Measurements from ENCODE around the gene MMP27. TPM values are rescaled to one million over a fixed set of nuclear protein-coding genes. Genes with fewer than 3 reads are reported as not detected.
A peak's percentile ranks its signal among the peaks of the same experiment; 100 is the strongest.
"Not testable (repeated sequence)": the region's sequence is repeated elsewhere in the genome, so short reads cannot be mapped to it uniquely, and the experiment has no call there.

Gene MMP27
- total RNA-seq, 3 donors from 2014 or later, result 0.33 to 2.1 TPM; not detected in 1

GRCh38 chr11:102734650-102735049 is 29.1 kb upstream of the MMP27 start:
- Histone ChIP-seq H3K27me3 (no peaks in the 10 kb centered on the region), H3K36me3 (no peaks in the 10 kb centered on the region), H3K4me3 (no peak overlapping the region), H3K27ac (no peak overlapping the region), H3K4me1 (no peaks in the 10 kb centered on the region), H3K9me3 (peaks cover 0 to 7% of the 10 kb centered on the region in 2 donors)
- intact Hi-C loops (cut with DNase I; ENCODE audit: low total_unique reads), result no loop called here
- TF ChIP-seq POLR2AphosphoS5 (IDR thresholded peaks at IDR 0.05), result no peak
- TF ChIP-seq POLR2A (IDR thresholded peaks at IDR 0.05), result no peak
- no peak for TF ChIP-seq CTCF (IDR thresholded peaks at IDR 0.05)
- DNase-seq (ENCODE audit: low spot score in 2 of 2), result no peak

GRCh38 chr11:102733232-102733875 is 27.8 kb upstream of the MMP27 start:
- Histone ChIP-seq H3K27ac (no peak overlapping the region), H3K27me3 (no peaks in the 10 kb centered on the region), H3K36me3 (no peaks in the 10 kb centered on the region), H3K4me3 (no peak overlapping the region), H3K4me1 (no peaks in the 10 kb centered on the region), H3K9me3 (peaks cover 0 to under 1% of the 10 kb centered on the region in 2 donors)
- intact Hi-C loops (cut with DNase I; ENCODE audit: low total_unique reads), result no loop called here
- DNase-seq (ENCODE audit: low spot score in 2 of 2), result peak in 1 of 2 donors; percentile 58
- TF ChIP-seq POLR2A (IDR thresholded peaks at IDR 0.05), result no peak
- peak in 2 of 3 donors; percentile 38 to 48 for TF ChIP-seq CTCF (IDR thresholded peaks at IDR 0.05)
- TF ChIP-seq POLR2AphosphoS5 (IDR thresholded peaks at IDR 0.05), result no peak

GRCh38 chr11:102730944-102731343 is 25.4 kb upstream of the MMP27 start:
- H3K9me3 ChIP-seq; DNase-seq (ENCODE audit: low spot score in 2 of 2); H3K36me3 ChIP-seq; H3K4me1 ChIP-seq; intact Hi-C loops (cut with DNase I; ENCODE audit: low total_unique reads); H3K27ac ChIP-seq; H3K4me3 ChIP-seq; H3K27me3 ChIP-seq: not testable (repeated sequence)

- Histone ChIP-seq H3K4me3 (no peak overlapping the region), H3K27me3 (no peaks in the 10 kb centered on the region), H3K36me3 (no peaks in the 10 kb centered on the region), H3K27ac (peak overlapping the region in 1 of 2 donors; percentile 68), H3K4me1 (no peaks in the 10 kb centered on the region), H3K9me3 (no peaks in the 10 kb centered on the region)
- intact Hi-C loops (cut with DNase I; ENCODE audit: low total_unique reads), result no loop called here
- DNase-seq (ENCODE audit: low spot score in 2 of 2), result no peak
- no peak for TF ChIP-seq CTCF (IDR thresholded peaks at IDR 0.05)
These were observed 24.6 kb upstream of the MMP27 start for GRCh38 chr11:102729849-102730815.

- H3K4me1 ChIP-seq, result no peaks in the 10 kb centered on the region
- H3K36me3 ChIP-seq, result no peaks in the 10 kb centered on the region
- H3K4me3 ChIP-seq, result no peak overlapping the region
- no peaks in the 10 kb centered on the region for H3K27me3 ChIP-seq
- H3K27ac ChIP-seq, result no peak overlapping the region
- no peaks in the 10 kb centered on the region for H3K9me3 ChIP-seq
- no peak for TF ChIP-seq POLR2AphosphoS5 (IDR thresholded peaks at IDR 0.05)
- no peak for TF ChIP-seq CTCF (IDR thresholded peaks at IDR 0.05)
- intact Hi-C loops (cut with DNase I; ENCODE audit: low total_unique reads), result no loop called here
- no peak for DNase-seq (ENCODE audit: low spot score in 2 of 2)
These were observed 22.3 kb upstream of the MMP27 start for GRCh38 chr11:102727890-102728289.

Data from breast epithelium (tissue), 4 donors.